D721Med (cell line): ENCODE results near the gene BCL6.

Experiments used
- DNase-seq: peaks from one replicate; pipeline ENCODE4 v3.0.0; 2011; ENCODE audit warnings: low spot score; ENCODE audit not compliant: insufficient read length
- FAIRE-seq: peaks from 2 replicates; lab custom pipeline; 2011; peaks lifted over from hg19 to GRCh38; lab: Jason Lieb, UNC
- TF ChIP-seq, protein P1 (sequence below): IDR thresholded peaks from 2 replicates; pipeline ENCODE4 v1.5.1; 2012; ENCODE audit warnings: mild to moderate bottlenecking, control low read depth; ENCODE audit not compliant: insufficient read depth; ENCODE audit errors: missing control alignments

The BCL6 gene

DNA sequence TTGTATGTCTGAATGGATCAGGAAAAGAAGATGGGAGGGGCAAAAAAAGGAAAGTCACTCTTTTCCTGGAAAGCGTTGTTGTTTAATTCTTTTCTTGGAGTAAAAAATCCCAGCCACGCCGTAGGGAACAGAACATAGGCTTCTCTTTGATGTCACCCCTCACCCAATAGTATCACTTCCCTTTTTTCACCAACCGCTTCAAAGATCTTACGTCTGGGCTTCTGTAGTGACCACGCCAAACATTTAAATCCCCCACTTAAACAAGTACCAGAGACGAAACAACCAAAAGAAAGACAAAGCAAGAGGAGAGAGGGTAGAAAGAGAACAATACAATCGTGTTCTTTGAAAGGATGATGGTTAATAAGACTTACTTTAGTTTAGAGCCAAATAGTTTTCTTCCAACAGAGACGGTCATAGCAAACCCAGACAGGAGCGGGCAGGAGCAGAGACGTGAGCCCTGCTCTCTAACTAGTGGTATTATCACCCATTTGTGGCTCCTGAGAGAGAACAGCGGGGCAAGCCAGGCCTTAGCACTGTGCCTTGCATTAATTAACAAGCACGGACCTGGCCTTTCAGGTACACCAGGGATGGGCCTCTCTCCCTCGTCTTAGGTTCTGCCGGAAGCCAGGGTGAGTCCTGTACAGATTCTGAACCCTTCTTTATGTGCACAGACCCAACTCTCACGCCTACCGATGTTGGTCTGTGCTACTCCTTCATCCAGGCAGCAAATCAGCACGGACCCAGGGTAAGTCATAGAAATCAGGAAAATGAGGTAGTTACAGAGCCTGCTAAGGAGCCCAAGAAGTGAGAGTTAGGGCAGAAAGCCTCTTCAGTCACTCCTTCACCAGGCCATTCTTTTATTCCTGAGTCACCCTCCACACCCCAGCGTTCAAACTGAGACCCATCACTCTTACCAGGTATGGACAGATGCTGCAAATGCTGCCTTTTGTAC, 28.2 kb upstream of the BCL6 start:
- no peak for DNase-seq
- TF ChIP-seq, protein P1, sequence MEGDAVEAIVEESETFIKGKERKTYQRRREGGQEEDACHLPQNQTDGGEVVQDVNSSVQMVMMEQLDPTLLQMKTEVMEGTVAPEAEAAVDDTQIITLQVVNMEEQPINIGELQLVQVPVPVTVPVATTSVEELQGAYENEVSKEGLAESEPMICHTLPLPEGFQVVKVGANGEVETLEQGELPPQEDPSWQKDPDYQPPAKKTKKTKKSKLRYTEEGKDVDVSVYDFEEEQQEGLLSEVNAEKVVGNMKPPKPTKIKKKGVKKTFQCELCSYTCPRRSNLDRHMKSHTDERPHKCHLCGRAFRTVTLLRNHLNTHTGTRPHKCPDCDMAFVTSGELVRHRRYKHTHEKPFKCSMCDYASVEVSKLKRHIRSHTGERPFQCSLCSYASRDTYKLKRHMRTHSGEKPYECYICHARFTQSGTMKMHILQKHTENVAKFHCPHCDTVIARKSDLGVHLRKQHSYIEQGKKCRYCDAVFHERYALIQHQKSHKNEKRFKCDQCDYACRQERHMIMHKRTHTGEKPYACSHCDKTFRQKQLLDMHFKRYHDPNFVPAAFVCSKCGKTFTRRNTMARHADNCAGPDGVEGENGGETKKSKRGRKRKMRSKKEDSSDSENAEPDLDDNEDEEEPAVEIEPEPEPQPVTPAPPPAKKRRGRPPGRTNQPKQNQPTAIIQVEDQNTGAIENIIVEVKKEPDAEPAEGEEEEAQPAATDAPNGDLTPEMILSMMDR, result no peak
- FAIRE-seq, result no peak

DNA sequence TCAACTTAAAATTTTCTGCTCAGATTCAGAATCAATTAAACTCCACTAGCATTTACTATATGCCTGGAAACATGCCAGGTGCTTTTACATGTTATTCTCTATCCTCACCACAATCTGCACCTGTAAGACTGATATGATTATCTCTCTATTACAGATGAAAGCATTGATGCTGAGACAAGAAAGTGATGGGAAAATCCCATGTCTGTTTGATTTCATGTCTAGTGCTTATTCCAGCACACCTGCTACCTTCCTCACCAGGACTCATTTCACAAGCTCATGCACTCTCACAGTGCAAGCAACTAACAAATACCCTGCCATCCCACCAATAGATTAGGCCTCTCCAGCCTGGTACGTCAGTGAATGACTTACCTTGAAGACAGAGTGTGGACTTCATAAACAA, 25.0 kb upstream of the BCL6 start:
- DNase-seq (no peak), FAIRE-seq (no peak)
- TF ChIP-seq, protein P1, result no peak

DNA sequence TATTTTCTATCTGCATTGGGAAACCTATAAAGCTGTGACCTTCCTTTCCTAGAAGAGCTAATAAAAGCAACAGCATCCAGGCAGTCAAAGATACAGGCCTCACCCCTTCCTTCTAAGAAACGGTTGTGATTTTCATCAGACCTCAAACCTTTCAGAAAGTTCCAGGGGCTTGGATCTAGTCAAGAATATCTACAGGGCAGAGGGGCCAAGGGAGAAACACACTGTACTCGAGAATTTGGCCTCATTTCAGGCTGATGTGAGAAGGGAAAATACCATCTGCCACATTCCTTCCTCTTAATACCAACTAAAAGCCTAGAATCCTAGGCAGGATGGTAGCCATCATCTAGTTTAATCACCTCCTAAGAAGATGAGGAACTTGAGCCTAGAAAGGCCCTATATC, 24.5 kb upstream of the BCL6 start:
- FAIRE-seq (no peak), DNase-seq (no peak)
- TF ChIP-seq, protein P1, result no peak

DNA sequence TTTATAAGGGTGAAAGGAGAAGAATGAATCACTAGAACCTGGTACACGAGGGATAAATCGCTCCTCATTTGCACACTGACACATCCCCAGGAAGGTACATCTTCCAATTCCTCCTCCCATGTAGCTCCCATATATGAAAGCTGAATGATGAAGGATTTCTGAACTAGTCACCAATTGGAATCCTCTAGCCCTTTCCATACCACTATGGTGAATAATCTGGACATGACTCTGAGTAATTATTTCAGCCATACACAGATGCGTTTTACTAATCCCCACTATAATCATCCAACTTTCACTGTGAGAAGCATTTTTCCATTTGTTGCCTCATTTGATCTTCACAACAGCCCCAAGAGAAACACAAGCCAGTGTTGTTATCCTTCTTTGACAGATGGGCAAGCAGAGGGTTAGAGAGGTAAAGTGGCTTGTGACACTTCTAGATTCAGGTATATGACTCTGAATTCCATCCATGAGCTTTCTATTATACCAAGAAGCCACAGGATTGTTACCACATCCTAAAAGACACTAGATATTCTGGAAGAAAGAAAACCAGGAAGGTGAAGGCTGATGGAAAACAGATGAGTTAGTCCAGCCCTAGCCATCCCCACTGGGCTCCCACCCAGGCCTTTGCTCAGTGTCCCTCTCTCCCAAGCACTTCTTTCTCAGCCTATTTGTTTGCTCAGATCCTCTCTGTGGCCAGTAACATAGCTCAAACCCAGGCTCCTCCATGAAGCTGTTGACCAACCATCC, 22.2 kb upstream of the BCL6 start:
- DNase-seq (no peak), FAIRE-seq (no peak)
- TF ChIP-seq, protein P1, result no peak

DNA sequence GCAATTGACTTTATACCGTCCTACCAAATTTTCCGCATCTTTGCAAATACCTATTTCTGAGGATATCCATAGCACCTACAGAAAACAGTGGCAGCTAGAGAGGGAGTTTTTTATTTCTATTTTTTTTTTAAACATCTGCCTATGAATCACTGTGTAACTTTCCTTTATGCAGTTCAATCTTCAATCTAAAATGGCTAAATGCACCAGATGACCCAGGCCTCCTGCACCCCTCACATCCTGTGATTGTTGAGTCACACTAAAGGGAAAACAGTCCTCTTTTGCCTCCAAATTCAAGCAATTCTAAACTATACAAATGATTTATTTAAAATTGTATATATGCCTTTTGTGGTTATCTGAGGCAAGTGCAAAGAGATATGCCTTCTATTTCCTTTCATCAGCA, 20.1 kb upstream of the BCL6 start:
- FAIRE-seq, result no peak
- TF ChIP-seq, protein P1, result no peak
- DNase-seq, result no peak

DNA sequence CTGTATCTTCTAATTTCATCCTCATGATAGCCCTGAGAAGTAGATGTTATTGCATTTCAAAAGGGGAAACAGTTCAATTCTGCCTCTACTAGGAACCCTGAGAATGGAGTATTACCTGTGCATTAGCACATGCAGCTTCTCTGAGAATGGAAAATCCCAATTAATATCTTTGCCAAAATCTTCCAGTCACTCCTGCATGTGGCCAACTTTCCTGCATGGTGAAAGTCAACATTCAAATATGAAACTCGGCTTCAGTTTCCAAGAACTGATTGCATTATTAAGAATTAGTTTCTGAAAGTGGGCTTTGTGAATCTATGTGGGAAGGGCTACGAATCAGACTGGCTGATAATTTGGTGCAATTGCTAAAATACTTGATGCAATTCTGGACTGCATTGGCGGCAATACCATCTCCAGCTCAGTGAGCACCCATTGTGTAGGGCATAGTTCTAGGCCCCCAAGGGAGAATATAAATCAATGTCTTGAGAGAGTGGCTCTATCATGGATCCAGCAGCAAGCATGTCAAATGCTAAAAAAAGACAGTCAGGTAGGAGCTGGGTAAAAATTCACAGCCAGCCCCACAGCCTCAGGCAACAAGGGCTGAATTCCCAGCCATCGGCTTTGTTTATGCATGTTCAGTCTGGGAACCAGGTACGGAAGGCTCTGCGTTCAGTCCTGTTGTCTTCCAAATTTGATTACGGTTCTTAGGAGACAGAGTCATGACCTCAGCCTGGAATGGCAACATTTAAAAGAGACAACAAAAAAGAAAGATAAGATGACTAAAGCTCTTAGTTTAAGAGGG, 18.8 kb upstream of the BCL6 start:
- DNase-seq, result no peak

More for the DNA sequence above, 18.8 kb upstream of the BCL6 start:
- TF ChIP-seq, protein P1, result no peak
- no peak for FAIRE-seq
